Peyer's patch (tissue), 4 donors: ENCODE results near the gene C3orf70.

Source experiments
- CTCF ChIP-seq, 6 experiments: fragments of 450-650 bp in 4 of 6; fragments of 200-600 bp in 2 of 6; sonication (generic) in 1 of 6; IDR thresholded peaks; one replicate each; pipeline ENCODE4 v1.5.1; 2017 to 2019; ENCODE audit warnings: antibody characterized with exemption in 6 of 6, mild to moderate bottlenecking in 3 of 6, moderate library complexity in 1 of 6
- POLR2A ChIP-seq, 2 donors: fragments of 450-650 bp; IDR thresholded peaks; one replicate each; pipeline ENCODE4 v1.5.1; 2017; ENCODE audit warnings: antibody characterized with exemption in 2 of 2, mild to moderate bottlenecking in 2 of 2, moderate library complexity in 2 of 2

- TF ChIP-seq CTCF (IDR thresholded peaks at IDR 0.05) = no peak
- no peak for TF ChIP-seq POLR2A (IDR thresholded peaks at IDR 0.05)
Measured at GRCh38 chr3:185199671-185200070, 46.8 kb upstream of the C3orf70 start.
